ENCODE results near the gene SP100. TPM values are rescaled to one million over a fixed set of nuclear protein-coding genes. Genes with fewer than 3 reads are reported as not detected.
"Not testable (repeated sequence)": the region's sequence is repeated elsewhere in the genome, so short reads cannot be mapped to it uniquely, and the experiment has no call there.

SP100 gene
- total RNA-seq, 1 experiment from 2014 or later: not detected

GRCh38 chr2:230471074-230471473, 55.1 kb downstream of the SP100 start:
- H3K4me3 ChIP-seq (ENCODE audit: insufficient read depth, low read depth, low read length): no peak overlapping the region
- no peak for DNase-seq
- H3K27me3 ChIP-seq (ENCODE audit: control insufficient read depth, insufficient read depth, low read length): no peaks in the 10 kb centered on the region
- no peaks in the 10 kb centered on the region for H3K36me3 ChIP-seq (replicated peaks; ENCODE audit: control insufficient read depth, insufficient read depth, low read length)

- Histone ChIP-seq H3K27me3 (ENCODE audit: control insufficient read depth, insufficient read depth, low read length) (no peaks in the 10 kb centered on the region), H3K4me3 (ENCODE audit: insufficient read depth, low read depth, low read length) (no peak overlapping the region), H3K36me3 (replicated peaks; ENCODE audit: control insufficient read depth, insufficient read depth, low read length) (no peaks in the 10 kb centered on the region)
- DNase-seq: no peak
Observed at GRCh38 chr2:230472621-230473018, 56.6 kb downstream of the SP100 start.

- no peak for DNase-seq
- H3K27me3 ChIP-seq (ENCODE audit: control insufficient read depth, insufficient read depth, low read length): no peaks in the 10 kb centered on the region
- H3K36me3 ChIP-seq (replicated peaks; ENCODE audit: control insufficient read depth, insufficient read depth, low read length): no peaks in the 10 kb centered on the region
- H3K4me3 ChIP-seq (ENCODE audit: insufficient read depth, low read depth, low read length): no peak overlapping the region
Observed at GRCh38 chr2:230473378-230473777, 57.4 kb downstream of the SP100 start.

GRCh38 chr2:230475143-230475542, 59.1 kb downstream of the SP100 start:
- H3K27me3 ChIP-seq (ENCODE audit: control insufficient read depth, insufficient read depth, low read length): no peaks in the 10 kb centered on the region
- no peaks in the 10 kb centered on the region for H3K36me3 ChIP-seq (replicated peaks; ENCODE audit: control insufficient read depth, insufficient read depth, low read length)
- no peak overlapping the region for H3K4me3 ChIP-seq (ENCODE audit: insufficient read depth, low read depth, low read length)
- no peak for DNase-seq

- no peak overlapping the region for H3K4me3 ChIP-seq (ENCODE audit: insufficient read depth, low read depth, low read length)
- no peaks in the 10 kb centered on the region for H3K36me3 ChIP-seq (replicated peaks; ENCODE audit: control insufficient read depth, insufficient read depth, low read length)
- H3K27me3 ChIP-seq (ENCODE audit: control insufficient read depth, insufficient read depth, low read length): no peaks in the 10 kb centered on the region
- DNase-seq: no peak
Observed at GRCh38 chr2:230485801-230486341, 69.9 kb downstream of the SP100 start.

- H3K27me3 ChIP-seq (ENCODE audit: control insufficient read depth, insufficient read depth, low read length); H3K36me3 ChIP-seq (replicated peaks; ENCODE audit: control insufficient read depth, insufficient read depth, low read length); H3K4me3 ChIP-seq (ENCODE audit: insufficient read depth, low read depth, low read length); DNase-seq: not testable (repeated sequence)
Observed at GRCh38 chr2:230491219-230491618, 75.2 kb downstream of the SP100 start.

GRCh38 chr2:230492107-230492506, 76.1 kb downstream of the SP100 start:
- Histone ChIP-seq H3K36me3 (replicated peaks; ENCODE audit: control insufficient read depth, insufficient read depth, low read length) (no peaks in the 10 kb centered on the region), H3K27me3 (ENCODE audit: control insufficient read depth, insufficient read depth, low read length) (no peaks in the 10 kb centered on the region), H3K4me3 (ENCODE audit: insufficient read depth, low read depth, low read length) (no peak overlapping the region)
- no peak for DNase-seq

- DNase-seq: no peak
Observed at GRCh38 chr2:230494980-230495379, 79.0 kb downstream of the SP100 start.

GRCh38 chr2:230496891-230497290, 80.9 kb downstream of the SP100 start:
- H3K4me3 ChIP-seq (ENCODE audit: insufficient read depth, low read depth, low read length): no peak overlapping the region
- no peak for DNase-seq

More at GRCh38 chr2:230494980-230495379, 79.0 kb downstream of the SP100 start:
- Histone ChIP-seq H3K36me3 (replicated peaks; ENCODE audit: control insufficient read depth, insufficient read depth, low read length) (no peaks in the 10 kb centered on the region), H3K4me3 (ENCODE audit: insufficient read depth, low read depth, low read length) (no peak overlapping the region), H3K27me3 (ENCODE audit: control insufficient read depth, insufficient read depth, low read length) (no peaks in the 10 kb centered on the region)

GRCh38 chr2:230498506-230499107, 82.6 kb downstream of the SP100 start:
- no peaks in the 10 kb centered on the region for H3K27me3 ChIP-seq (ENCODE audit: control insufficient read depth, insufficient read depth, low read length)
- no peaks in the 10 kb centered on the region for H3K36me3 ChIP-seq (replicated peaks; ENCODE audit: control insufficient read depth, insufficient read depth, low read length)
- no peak overlapping the region for H3K4me3 ChIP-seq (ENCODE audit: insufficient read depth, low read depth, low read length)
- DNase-seq: no peak

More at GRCh38 chr2:230496891-230497290, 80.9 kb downstream of the SP100 start:
- H3K27me3 ChIP-seq (ENCODE audit: control insufficient read depth, insufficient read depth, low read length): no peaks in the 10 kb centered on the region
- H3K36me3 ChIP-seq (replicated peaks; ENCODE audit: control insufficient read depth, insufficient read depth, low read length): no peaks in the 10 kb centered on the region

- no peak overlapping the region for H3K4me3 ChIP-seq (ENCODE audit: insufficient read depth, low read depth, low read length)
- H3K36me3 ChIP-seq (replicated peaks; ENCODE audit: control insufficient read depth, insufficient read depth, low read length): no peaks in the 10 kb centered on the region
- no peaks in the 10 kb centered on the region for H3K27me3 ChIP-seq (ENCODE audit: control insufficient read depth, insufficient read depth, low read length)
- no peak for DNase-seq
Observed at GRCh38 chr2:230502593-230502992, 86.6 kb downstream of the SP100 start.

GRCh38 chr2:230503798-230504197, 87.8 kb downstream of the SP100 start:
- H3K36me3 ChIP-seq (replicated peaks; ENCODE audit: control insufficient read depth, insufficient read depth, low read length): no peaks in the 10 kb centered on the region
- no peak overlapping the region for H3K4me3 ChIP-seq (ENCODE audit: insufficient read depth, low read depth, low read length)
- DNase-seq: no peak
- no peaks in the 10 kb centered on the region for H3K27me3 ChIP-seq (ENCODE audit: control insufficient read depth, insufficient read depth, low read length)

GRCh38 chr2:230505162-230505561, 89.2 kb downstream of the SP100 start:
- no peaks in the 10 kb centered on the region for H3K27me3 ChIP-seq (ENCODE audit: control insufficient read depth, insufficient read depth, low read length)
- no peak overlapping the region for H3K4me3 ChIP-seq (ENCODE audit: insufficient read depth, low read depth, low read length)
- no peaks in the 10 kb centered on the region for H3K36me3 ChIP-seq (replicated peaks; ENCODE audit: control insufficient read depth, insufficient read depth, low read length)
- DNase-seq: no peak

- Histone ChIP-seq H3K4me3 (ENCODE audit: insufficient read depth, low read depth, low read length) (no peak overlapping the region), H3K36me3 (replicated peaks; ENCODE audit: control insufficient read depth, insufficient read depth, low read length) (no peaks in the 10 kb centered on the region), H3K27me3 (ENCODE audit: control insufficient read depth, insufficient read depth, low read length) (no peaks in the 10 kb centered on the region)
- DNase-seq: no peak
Observed at GRCh38 chr2:230512955-230513748, 97.2 kb downstream of the SP100 start.

Data from H7 (cell line).